ENCODE results near the gene RDH13. TPM values are rescaled to one million over a fixed set of nuclear protein-coding genes. Genes with fewer than 3 reads are reported as not detected.
A peak's percentile ranks its signal among the peaks of the same experiment; 100 is the strongest.
"Not testable (repeated sequence)": the region's sequence is repeated elsewhere in the genome, so short reads cannot be mapped to it uniquely, and the experiment has no call there.

The RDH13 gene
- total RNA-seq, 4 donors from 2014 or later, result 28.4 to 125 (median 61.7) TPM

DNA sequence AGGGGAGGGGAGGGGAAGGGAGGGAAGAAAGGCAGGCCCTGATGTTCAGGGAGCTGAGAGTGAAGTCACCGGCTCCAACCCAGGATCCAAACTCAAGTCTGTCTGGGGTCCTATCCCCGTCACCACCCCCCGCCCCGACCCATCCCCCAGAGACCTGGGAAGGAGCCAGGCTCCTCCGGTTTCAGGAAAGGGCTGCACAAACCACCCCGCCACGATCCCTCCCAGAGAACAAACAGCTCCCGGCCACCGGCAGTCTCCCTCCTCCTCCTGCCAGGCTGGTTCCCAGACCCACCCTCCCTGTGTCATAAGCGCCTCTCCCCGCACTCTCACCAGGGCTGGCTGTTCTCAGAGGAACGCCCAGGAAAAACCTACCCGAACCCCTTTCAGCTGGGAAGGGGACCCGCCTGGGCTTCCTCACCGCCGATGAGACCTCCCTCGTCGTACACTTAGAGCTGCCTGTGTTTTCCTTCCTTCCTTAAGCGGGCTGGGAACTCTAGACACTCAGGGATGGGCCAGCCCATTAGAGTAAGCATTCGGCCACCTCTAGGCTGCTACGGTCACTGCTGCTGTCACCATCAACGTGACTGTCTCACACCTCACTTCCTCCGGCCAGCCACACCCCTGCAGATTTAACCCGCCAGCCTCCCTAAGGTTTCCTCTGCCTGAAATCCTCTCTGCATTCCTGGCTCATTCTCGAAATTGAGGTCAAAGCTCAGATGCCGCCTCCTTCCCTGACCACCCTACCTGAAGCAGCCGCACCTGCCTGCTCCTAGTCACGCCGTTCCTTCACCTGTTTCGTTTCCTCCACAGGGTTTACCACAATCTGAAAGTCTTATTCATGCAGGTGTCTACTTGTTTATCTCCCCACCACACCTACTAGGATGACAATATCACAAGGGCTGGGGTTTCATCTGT is 6.3 kb upstream of the RDH13 start:
- peak in 2 of 3 donors; percentile 47 to 52 for TF ChIP-seq POLR2AphosphoS5 (IDR thresholded peaks at IDR 0.05)
- peak; percentile 75 for TF ChIP-seq POLR2A (IDR thresholded peaks at IDR 0.05)
- TF ChIP-seq, protein P1, sequence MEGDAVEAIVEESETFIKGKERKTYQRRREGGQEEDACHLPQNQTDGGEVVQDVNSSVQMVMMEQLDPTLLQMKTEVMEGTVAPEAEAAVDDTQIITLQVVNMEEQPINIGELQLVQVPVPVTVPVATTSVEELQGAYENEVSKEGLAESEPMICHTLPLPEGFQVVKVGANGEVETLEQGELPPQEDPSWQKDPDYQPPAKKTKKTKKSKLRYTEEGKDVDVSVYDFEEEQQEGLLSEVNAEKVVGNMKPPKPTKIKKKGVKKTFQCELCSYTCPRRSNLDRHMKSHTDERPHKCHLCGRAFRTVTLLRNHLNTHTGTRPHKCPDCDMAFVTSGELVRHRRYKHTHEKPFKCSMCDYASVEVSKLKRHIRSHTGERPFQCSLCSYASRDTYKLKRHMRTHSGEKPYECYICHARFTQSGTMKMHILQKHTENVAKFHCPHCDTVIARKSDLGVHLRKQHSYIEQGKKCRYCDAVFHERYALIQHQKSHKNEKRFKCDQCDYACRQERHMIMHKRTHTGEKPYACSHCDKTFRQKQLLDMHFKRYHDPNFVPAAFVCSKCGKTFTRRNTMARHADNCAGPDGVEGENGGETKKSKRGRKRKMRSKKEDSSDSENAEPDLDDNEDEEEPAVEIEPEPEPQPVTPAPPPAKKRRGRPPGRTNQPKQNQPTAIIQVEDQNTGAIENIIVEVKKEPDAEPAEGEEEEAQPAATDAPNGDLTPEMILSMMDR (IDR thresholded peaks at IDR 0.05), result peak in 2 of 5 experiments; percentile 41 to 43
- no peak for TF ChIP-seq EP300 (IDR thresholded peaks at IDR 0.05; ENCODE audit: low read depth)
- peak overlapping the region in 3 of 4 donors; percentile 23 to 38 (median 28) for H3K4me3 ChIP-seq
- in situ Hi-C loops (cut with MboI; ENCODE audit: low pct_ligation_motif_present in 1 of 4, low pct_unique_long_range_greater_than_20kb in 1 of 4, low sequenced_read_pairs in 3 of 4), result no loop called here
- intact Hi-C loops (cut with DNase I; ENCODE audit: low total_unique reads), result no loop called here
- peaks cover 42% of the 10 kb centered on the region for H3K27me3 ChIP-seq
- H3K27ac ChIP-seq, result peak overlapping the region; percentile 78 to 87 (median 83)
- H3K9me3 ChIP-seq, result no peaks in the 10 kb centered on the region
- H3K4me1 ChIP-seq, result peaks cover 3 to 22% (median 15%) of the 10 kb centered on the region in 4 donors
- WGBS, 2 donors (ENCODE audit: low coverage in 1 of 2), result 6% methylated on average over 26 of the region's 30 CpGs; no CpG with 5 or more reads in 1 of the 2 donors
- DNase-seq, result peak; percentile 84
- no peaks in the 10 kb centered on the region for H3K36me3 ChIP-seq

DNA sequence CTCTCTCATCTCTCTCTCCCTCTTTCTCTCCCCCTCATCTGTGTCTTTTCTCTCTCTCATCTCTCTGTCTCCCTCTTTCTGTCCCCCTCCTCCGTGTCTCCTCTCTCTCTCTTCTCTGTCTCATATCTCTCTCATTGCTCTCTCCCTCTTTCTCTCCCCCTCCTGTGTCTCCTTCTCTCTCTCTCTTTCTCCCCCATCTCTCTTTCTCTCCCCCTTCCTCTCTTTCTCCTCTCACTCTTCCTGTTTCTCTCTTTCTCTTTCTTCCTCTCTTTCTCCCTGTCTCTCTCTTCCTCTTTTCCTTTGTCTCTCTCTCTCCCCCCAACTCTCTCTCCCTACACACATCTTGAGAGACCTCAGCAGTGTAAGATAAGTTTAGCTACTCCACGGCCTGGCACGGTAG is 4.9 kb upstream of the RDH13 start:
- no peaks in the 10 kb centered on the region for H3K36me3 ChIP-seq
- peaks cover 3 to 22% (median 15%) of the 10 kb centered on the region in 4 donors for H3K4me1 ChIP-seq
- no peak overlapping the region for H3K4me3 ChIP-seq
- WGBS, 2 donors (ENCODE audit: low coverage in 1 of 2), result 20 to 47% methylated on average over 2 to 3 of the region's 3 CpGs
- no peak for DNase-seq
- no peak overlapping the region for H3K27ac ChIP-seq
- peaks cover 42% of the 10 kb centered on the region for H3K27me3 ChIP-seq
- TF ChIP-seq, protein P1 (IDR thresholded peaks at IDR 0.05), result no peak
- TF ChIP-seq POLR2A (IDR thresholded peaks at IDR 0.05) (no peak), POLR2AphosphoS5 (IDR thresholded peaks at IDR 0.05) (no peak), EP300 (IDR thresholded peaks at IDR 0.05; ENCODE audit: low read depth) (no peak)
- no peaks in the 10 kb centered on the region for H3K9me3 ChIP-seq
- in situ Hi-C loops (cut with MboI; ENCODE audit: low pct_ligation_motif_present in 1 of 4, low pct_unique_long_range_greater_than_20kb in 1 of 4, low sequenced_read_pairs in 3 of 4) (no loop called here), intact Hi-C loops (cut with DNase I; ENCODE audit: low total_unique reads) (no loop called here)

DNA sequence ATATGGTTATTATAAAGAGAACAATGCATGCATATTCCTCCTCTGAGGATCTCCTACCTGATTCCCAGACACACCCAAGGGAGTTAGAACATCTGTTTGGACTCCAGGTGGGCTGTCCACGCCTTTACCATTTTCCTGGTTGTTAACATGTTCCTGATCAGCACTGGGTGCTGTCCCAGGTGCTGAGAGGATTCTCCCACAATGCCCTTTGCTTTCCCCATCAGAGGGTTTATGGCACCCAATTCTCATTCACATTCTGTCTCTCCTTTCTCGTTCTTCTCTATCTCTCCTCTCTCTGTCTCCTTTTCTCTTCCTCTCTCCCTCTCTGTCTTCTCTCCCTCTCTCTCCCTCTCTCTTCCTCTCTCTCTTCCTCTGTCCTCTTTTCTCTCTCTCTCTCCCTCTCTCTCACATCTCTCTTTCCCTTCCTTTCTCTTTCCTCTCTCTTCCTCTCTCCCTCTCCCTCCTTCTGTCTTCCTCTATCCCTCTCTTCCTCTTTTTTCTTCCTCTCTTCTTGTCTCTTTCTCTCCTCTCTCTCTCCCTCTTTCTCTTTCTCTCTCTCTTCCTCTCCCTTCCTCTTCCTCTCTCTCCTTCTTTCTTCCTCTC is 3.3 kb upstream of the RDH13 start:
- no peaks in the 10 kb centered on the region for H3K9me3 ChIP-seq
- H3K36me3 ChIP-seq, result no peaks in the 10 kb centered on the region
- no peak overlapping the region for H3K27ac ChIP-seq
- TF ChIP-seq POLR2AphosphoS5 (IDR thresholded peaks at IDR 0.05) (peak in 1 of 3 donors; percentile 20), POLR2A (IDR thresholded peaks at IDR 0.05) (no peak)
- in situ Hi-C loops (cut with MboI; ENCODE audit: low pct_ligation_motif_present in 1 of 4, low pct_unique_long_range_greater_than_20kb in 1 of 4, low sequenced_read_pairs in 3 of 4), result no loop called here
- H3K4me3 ChIP-seq, result no peak overlapping the region
- peaks cover 33% of the 10 kb centered on the region for H3K27me3 ChIP-seq
- WGBS, 2 donors (ENCODE audit: low coverage in 1 of 2), result 9 to 11% methylated on average over 2 of the region's 2 CpGs
- DNase-seq, result no peak
- intact Hi-C loops (cut with DNase I; ENCODE audit: low total_unique reads), result no loop called here
- H3K4me1 ChIP-seq, result peaks cover 5 to 33% (median 23%) of the 10 kb centered on the region in 4 donors

DNA sequence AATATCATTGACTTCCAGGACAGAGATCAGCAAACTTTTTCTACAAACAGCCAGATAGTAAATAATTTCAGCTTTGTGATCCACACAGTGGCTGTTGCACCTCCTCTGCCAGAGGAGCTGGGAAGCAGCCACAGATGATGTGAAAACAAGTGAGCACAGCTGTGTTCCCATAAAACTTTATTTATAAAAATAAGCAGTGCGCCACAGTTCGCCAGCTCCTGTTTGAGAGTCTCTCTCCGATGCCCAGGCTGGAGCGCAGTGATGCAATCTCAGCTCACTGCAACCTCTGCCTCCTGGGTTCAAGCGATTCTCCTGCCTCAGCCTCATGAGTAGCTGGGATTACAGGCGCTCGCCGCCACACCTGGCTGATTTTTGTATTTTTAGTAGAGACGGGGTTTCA is 2.6 kb upstream of the RDH13 start:
- intact Hi-C loops (cut with DNase I; ENCODE audit: low total_unique reads); H3K27ac ChIP-seq; H3K4me3 ChIP-seq; H3K9me3 ChIP-seq; DNase-seq; H3K36me3 ChIP-seq; in situ Hi-C loops (cut with MboI; ENCODE audit: low pct_ligation_motif_present in 1 of 4, low pct_unique_long_range_greater_than_20kb in 1 of 4, low sequenced_read_pairs in 3 of 4): not testable (repeated sequence)
- Histone ChIP-seq H3K4me1 (peaks cover 5 to 30% (median 21%) of the 10 kb centered on the region in 4 donors), H3K27me3 (peaks cover 26% of the 10 kb centered on the region)
- WGBS, 2 donors (ENCODE audit: low coverage in 1 of 2), result 87 to 88% methylated on average over 3 to 9 of the region's 9 CpGs

DNA sequence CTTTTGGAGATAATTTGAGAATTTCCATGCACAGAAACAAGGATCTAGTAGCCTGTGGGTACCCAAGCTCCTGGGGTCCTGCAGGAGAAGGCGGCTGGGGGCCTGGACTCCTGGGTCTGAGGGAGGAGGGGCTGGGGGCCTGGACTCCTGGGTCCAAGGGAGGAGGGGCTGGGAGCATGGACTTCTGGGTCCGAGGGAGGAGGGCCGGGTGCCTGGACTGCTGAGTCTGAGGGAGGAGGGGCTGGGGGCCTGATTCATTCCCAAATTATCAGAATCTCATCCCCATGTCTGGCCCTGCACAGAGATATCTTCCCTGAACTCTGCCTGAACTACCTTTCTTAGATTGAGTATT is 520 bp upstream of the RDH13 start:
- no peak for TF ChIP-seq EP300 (IDR thresholded peaks at IDR 0.05; ENCODE audit: low read depth)
- no peak for TF ChIP-seq POLR2AphosphoS5 (IDR thresholded peaks at IDR 0.05)
- TF ChIP-seq, protein P1 (IDR thresholded peaks at IDR 0.05), result no peak
- no peak for TF ChIP-seq POLR2A (IDR thresholded peaks at IDR 0.05)
- intact Hi-C loops (cut with DNase I; ENCODE audit: low total_unique reads), result no loop called here
- Histone ChIP-seq H3K27me3 (peaks cover 9% of the 10 kb centered on the region), H3K9me3 (no peaks in the 10 kb centered on the region), H3K27ac (peak overlapping the region in 3 of 4 donors; percentile 10 to 87 (median 84)), H3K4me3 (peak overlapping the region in 3 of 4 donors; percentile 66 to 91 (median 86)), H3K36me3 (peaks cover 0 to 6% (median 0%) of the 10 kb centered on the region in 4 donors), H3K4me1 (peaks cover 5 to 20% (median 13%) of the 10 kb centered on the region in 4 donors)
- no peak for DNase-seq
- in situ Hi-C loops (cut with MboI; ENCODE audit: low pct_ligation_motif_present in 1 of 4, low pct_unique_long_range_greater_than_20kb in 1 of 4, low sequenced_read_pairs in 3 of 4), result no loop called here
- 66% methylated on average over 3 of the region's 3 CpGs; no CpG with 5 or more reads in 1 of the 2 donors for WGBS, 2 donors (ENCODE audit: low coverage in 1 of 2)

DNA sequence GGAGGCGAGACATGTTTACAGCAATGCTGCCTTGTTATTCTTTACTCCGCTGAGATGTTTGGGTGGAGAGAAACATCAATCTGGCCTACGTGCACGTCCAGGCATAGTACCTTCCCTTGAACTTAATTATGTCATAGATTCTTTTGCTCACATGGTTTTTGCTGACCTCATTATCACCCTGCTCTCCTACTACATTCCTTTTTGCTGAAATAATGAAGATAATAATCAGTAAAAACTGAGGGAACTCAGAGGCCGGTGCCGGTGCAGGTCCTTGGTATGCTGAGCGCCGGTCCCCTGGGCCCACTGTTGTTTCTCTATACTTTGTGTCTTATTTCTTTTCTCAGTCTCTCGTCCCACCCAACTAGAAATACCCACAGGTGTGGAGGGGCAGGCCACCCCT is 2.7 kb downstream of the RDH13 start:
- intact Hi-C loops (cut with DNase I; ENCODE audit: low total_unique reads), result not testable (repeated sequence)
- WGBS, 2 donors (ENCODE audit: low coverage in 1 of 2), result 80 to 94% methylated on average over 7 to 9 of the region's 9 CpGs

More for the DNA sequence above, 2.7 kb downstream of the RDH13 start:
- H3K27me3 ChIP-seq; in situ Hi-C loops (cut with MboI; ENCODE audit: low pct_ligation_motif_present in 1 of 4, low pct_unique_long_range_greater_than_20kb in 1 of 4, low sequenced_read_pairs in 3 of 4); H3K27ac ChIP-seq; H3K4me3 ChIP-seq; H3K9me3 ChIP-seq; DNase-seq: not testable (repeated sequence)
- Histone ChIP-seq H3K4me1 (peaks cover 5 to 20% (median 13%) of the 10 kb centered on the region in 4 donors), H3K36me3 (peaks cover 0 to 34% (median 9%) of the 10 kb centered on the region in 4 donors)
